ENCODE results near the gene GOLGB1. TPM values are rescaled to one million over a fixed set of nuclear protein-coding genes. Genes with fewer than 3 reads are reported as not detected.
A peak's percentile ranks its signal among the peaks of the same experiment; 100 is the strongest.

GOLGB1 gene
- total and polyA plus RNA-seq, 10 donors: 7.2 to 87.0 (median 47.8) TPM

DNA sequence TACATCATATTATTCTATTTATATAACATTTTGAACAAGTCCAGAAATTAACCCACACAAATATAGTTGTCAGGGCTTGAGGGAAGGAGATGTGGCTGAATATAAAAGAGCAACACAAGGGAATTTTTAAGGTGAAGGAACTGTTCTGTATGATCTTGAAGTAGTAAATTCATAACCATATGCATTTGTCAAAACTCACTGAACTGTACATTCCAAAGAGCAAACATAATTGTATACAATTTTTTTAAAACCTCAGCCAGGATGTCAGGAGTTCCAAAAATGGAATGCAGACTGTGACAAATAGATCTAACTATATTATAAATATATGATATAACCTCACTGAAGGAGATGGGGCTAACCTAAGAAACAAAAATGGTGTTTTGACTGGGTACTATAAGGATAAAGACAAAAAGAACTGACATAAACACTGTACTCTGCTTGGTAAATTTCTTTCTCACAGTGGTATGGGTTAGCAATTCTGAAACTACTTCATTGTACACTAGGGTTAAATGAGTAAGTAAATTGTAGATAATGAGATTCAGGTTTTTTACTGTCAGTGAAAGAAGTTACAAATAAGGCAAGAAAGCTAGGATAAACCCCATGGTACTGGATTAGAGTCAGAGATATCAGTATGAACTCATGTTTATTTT lies 14.4 kb downstream of the GOLGB1 start:
- Histone ChIP-seq H3K4me1 (peaks cover 0 to 47% (median 11%) of the 10 kb centered on the region in 6 donors), H3K4me3 (no peak overlapping the region), H3K27me3 (replicated peaks in 1 of 7) (no peaks in the 10 kb centered on the region), H3K9me3 (no peaks in the 10 kb centered on the region), H3K27ac (no peak overlapping the region), H3K36me3 (peaks cover 0 to 18% (median 3%) of the 10 kb centered on the region in 6 donors)
- TF ChIP-seq, protein P1, sequence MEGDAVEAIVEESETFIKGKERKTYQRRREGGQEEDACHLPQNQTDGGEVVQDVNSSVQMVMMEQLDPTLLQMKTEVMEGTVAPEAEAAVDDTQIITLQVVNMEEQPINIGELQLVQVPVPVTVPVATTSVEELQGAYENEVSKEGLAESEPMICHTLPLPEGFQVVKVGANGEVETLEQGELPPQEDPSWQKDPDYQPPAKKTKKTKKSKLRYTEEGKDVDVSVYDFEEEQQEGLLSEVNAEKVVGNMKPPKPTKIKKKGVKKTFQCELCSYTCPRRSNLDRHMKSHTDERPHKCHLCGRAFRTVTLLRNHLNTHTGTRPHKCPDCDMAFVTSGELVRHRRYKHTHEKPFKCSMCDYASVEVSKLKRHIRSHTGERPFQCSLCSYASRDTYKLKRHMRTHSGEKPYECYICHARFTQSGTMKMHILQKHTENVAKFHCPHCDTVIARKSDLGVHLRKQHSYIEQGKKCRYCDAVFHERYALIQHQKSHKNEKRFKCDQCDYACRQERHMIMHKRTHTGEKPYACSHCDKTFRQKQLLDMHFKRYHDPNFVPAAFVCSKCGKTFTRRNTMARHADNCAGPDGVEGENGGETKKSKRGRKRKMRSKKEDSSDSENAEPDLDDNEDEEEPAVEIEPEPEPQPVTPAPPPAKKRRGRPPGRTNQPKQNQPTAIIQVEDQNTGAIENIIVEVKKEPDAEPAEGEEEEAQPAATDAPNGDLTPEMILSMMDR (IDR thresholded peaks at IDR 0.05 in 8 of 11, conservative IDR thresholded peaks at IDR 0.05 in 3 of 11): no peak
- no peak for TF ChIP-seq POLR2A (IDR thresholded peaks at IDR 0.05)
- no peak for TF ChIP-seq POLR2AphosphoS5 (IDR thresholded peaks at IDR 0.05)
- intact Hi-C loops (cut with DNase I; ENCODE audit: low total_unique reads): no loop called here
- DNase-seq: no peak

DNA sequence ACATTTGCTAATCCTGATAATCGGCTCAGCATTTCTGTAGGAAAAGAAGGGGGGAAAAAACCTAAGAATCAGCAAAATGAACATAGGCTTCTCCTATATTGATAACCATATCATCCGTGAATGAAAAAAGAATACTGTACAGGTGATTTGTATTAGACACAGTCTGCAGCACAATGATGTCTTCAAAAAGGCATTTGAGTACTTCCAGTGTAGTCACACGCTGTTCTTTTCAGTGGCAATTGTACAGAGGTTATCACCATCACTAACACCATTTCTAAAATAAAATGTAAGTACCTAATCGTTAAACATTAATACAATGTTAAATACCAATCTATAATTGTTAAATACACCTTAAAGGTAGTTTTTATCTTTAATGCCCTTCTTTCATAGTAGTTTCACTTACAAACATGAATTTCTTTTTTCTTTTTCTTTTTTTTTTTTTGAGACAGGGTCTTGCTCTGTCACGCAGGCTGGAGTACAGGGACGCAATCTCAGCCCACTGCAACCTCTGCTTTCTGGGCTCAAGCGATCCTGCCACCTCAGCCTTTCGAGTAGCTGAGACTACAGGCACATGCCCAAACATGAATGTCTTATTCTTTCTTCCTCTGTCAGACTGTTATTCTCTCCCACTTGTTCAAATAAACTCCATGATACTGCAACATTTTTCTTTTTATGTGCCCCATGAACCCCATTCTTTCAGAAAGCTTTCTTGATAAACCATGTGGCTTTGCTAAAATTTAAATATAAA lies 18.4 kb downstream of the GOLGB1 start:
- Histone ChIP-seq H3K27me3 (replicated peaks in 1 of 7) (no peaks in the 10 kb centered on the region), H3K27ac (no peak overlapping the region), H3K9me3 (no peaks in the 10 kb centered on the region), H3K36me3 (peaks cover 0 to 47% (median 26%) of the 10 kb centered on the region in 6 donors), H3K4me1 (peaks cover 0 to 42% (median 2%) of the 10 kb centered on the region in 6 donors), H3K4me3 (no peak overlapping the region)
- TF ChIP-seq, protein P1 (IDR thresholded peaks at IDR 0.05 in 8 of 11, conservative IDR thresholded peaks at IDR 0.05 in 3 of 11): no peak
- no peak for TF ChIP-seq POLR2A (IDR thresholded peaks at IDR 0.05)
- no peak for TF ChIP-seq POLR2AphosphoS5 (IDR thresholded peaks at IDR 0.05)
- no peak for DNase-seq
- WGBS, 5 donors: 91 to 97% (median 95%) methylated on average over 8 of the region's 8 CpGs
- intact Hi-C loops (cut with DNase I; ENCODE audit: low total_unique reads): no loop called here

DNA sequence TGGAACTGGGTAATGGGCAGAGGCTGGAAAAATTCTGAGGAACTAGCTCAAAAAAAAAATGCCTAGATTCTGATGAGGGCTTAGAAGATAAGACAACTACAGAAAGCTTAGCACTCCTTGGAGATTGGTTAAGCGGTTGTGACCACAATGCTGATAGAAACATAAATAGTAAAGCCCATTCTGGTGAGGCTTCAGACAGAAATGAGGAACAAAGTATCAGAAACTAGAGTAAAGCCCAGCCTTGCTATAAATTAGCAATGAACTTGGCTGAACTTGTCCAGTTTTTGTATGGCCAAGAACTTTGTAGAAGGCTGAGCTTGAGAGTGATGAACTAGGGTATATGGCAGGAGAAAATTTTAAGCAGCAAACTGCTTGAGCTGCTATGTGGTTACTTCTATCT lies 25.4 kb downstream of the GOLGB1 start:
- TF ChIP-seq, protein P1 (IDR thresholded peaks at IDR 0.05 in 8 of 11, conservative IDR thresholded peaks at IDR 0.05 in 3 of 11): no peak
- TF ChIP-seq POLR2A (IDR thresholded peaks at IDR 0.05) (no peak), POLR2AphosphoS5 (IDR thresholded peaks at IDR 0.05) (no peak)
- H3K9me3 ChIP-seq: no peaks in the 10 kb centered on the region
- intact Hi-C loops (cut with DNase I; ENCODE audit: low total_unique reads): no loop called here
- no peak for DNase-seq
- WGBS, 5 donors: 66 to 79% (median 77%) methylated on average over 1 of the region's 1 CpG
- H3K27ac ChIP-seq: peak overlapping the region in 2 of 8 donors; percentile 2 to 14
- peaks cover 0 to 6% (median 0%) of the 10 kb centered on the region in 6 donors for H3K4me1 ChIP-seq
- H3K27me3 ChIP-seq (replicated peaks in 1 of 7): no peaks in the 10 kb centered on the region
- no peak overlapping the region for H3K4me3 ChIP-seq
- peaks cover 0 to 99% (median 75%) of the 10 kb centered on the region in 6 donors for H3K36me3 ChIP-seq

DNA sequence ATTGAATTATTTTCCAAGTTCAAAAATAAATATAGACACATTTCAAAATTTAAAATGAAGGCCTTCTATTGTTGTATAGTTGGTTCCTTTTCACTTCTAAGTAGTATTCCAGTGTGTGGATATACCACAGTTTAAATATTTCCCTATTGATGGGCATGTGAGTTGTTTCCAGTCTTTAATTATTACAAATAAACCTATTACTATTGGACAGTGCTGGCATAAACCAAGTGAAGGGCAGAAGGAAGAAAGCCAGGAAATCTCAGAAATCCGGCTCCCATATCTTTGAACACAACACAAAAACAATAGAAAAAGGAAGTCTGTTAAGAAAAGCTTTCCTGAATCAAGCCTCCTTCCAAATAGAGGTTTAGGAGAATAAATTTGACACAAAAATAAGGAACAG lies 26.1 kb downstream of the GOLGB1 start:
- Histone ChIP-seq H3K27me3 (replicated peaks in 1 of 7) (no peaks in the 10 kb centered on the region), H3K4me1 (peaks cover 0 to 4% (median 0%) of the 10 kb centered on the region in 6 donors), H3K27ac (peak overlapping the region in 2 of 8 donors; percentile 2 to 14), H3K4me3 (no peak overlapping the region), H3K9me3 (no peaks in the 10 kb centered on the region), H3K36me3 (peaks cover 0 to 99% (median 74%) of the 10 kb centered on the region in 6 donors)
- intact Hi-C loops (cut with DNase I; ENCODE audit: low total_unique reads): no loop called here
- TF ChIP-seq POLR2A (IDR thresholded peaks at IDR 0.05): no peak
- TF ChIP-seq, protein P1 (IDR thresholded peaks at IDR 0.05 in 8 of 11, conservative IDR thresholded peaks at IDR 0.05 in 3 of 11): no peak
- no peak for TF ChIP-seq POLR2AphosphoS5 (IDR thresholded peaks at IDR 0.05)
- DNase-seq: no peak
- WGBS, 5 donors: 52 to 74% (median 69%) methylated on average over 1 of the region's 1 CpG
